CD1c-positive myeloid dendritic cell (primary cell): ENCODE results near the gene C16orf95.
A peak's percentile ranks its signal among the peaks of the same experiment; 100 is the strongest.

Source experiments
- DNase-seq: peaks from one replicate; pipeline ENCODE4 v3.0.0-alpha.2; 2016; ENCODE audit errors: extremely low spot score

The C16orf95 gene

DNA sequence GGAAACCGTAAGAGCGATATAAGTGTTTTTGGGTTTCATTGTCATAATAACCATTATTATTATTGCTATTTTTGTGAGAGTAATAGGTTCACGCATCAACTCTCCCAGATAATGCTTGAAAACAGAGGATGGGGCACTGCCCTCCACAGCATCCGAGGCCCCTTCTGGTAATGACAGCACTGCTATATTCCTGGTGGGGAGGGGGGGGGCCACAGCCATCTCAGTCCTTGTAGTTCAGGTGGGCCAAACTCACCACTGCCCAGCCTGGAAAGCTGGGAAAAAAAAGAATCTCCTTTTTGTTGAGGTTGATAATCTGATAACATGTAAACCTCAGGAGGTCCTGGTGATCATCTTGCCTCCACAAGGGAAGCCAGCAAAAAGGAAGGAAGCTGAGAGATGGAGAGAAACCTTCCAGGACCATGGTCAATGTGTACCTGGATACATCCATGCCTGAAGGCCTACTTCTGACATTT, 706 bp downstream of the C16orf95 start:
- no peak for DNase-seq

DNA sequence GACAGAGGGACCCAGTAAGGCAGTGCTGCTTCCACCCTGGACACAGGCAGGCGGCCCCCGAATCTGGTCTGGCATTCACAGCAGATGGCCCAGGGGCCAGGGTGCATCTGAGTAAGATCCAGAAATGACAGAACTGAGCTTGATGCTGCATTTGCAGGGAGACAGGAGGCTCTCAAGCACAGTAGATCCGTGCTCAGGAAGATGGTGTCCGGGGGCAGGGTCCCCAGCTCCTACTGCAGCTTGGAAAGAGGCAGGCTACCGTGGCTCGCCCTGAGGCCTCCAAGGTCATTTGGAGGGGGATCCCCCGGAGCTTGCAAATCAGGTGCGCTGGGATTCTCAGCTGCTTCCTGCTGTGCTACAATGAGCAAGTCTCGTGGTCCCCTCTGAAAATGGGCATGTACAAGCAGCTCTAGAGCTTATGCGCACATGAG, 2.2 kb downstream of the C16orf95 start:
- DNase-seq: no peak

DNA sequence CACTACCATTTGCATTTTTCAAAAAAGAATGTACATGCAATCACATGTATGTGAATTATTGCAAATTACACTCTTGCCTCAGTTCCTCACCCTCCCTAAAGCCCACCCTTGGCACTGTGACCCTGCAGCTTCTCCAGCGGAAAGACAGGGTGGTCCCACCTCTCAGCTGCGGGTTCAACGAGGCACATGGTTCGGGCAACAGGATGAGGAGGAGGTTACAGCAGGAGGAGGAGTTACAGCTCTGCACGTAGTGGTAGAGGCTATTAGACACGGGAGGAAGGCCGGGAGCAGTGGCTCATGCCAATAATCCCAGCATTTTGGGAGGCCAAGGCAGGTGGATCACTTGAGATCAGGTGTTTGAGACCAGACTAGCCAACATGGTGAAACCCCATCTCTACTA, 5.2 kb downstream of the C16orf95 start:
- DNase-seq: no peak

DNA sequence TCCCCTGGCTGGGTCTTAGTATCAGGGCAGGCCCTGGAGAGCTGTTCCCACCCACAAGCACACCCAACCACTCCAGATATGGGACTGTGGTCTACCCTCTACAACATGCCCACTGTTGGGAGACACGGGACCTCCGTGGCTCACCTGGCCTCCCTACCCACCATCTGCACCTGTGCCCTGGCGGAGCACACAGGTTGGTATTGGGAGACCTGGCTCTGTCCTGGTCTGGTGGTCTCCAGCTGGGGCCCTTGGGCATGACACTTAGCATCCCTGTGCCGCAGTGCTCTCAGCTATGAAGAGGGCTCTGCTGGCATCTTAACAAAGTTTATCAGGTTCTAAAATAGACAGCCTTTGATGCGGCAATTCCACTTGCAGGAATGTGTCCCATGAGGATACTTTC, 5.8 kb downstream of the C16orf95 start:
- no peak for DNase-seq

DNA sequence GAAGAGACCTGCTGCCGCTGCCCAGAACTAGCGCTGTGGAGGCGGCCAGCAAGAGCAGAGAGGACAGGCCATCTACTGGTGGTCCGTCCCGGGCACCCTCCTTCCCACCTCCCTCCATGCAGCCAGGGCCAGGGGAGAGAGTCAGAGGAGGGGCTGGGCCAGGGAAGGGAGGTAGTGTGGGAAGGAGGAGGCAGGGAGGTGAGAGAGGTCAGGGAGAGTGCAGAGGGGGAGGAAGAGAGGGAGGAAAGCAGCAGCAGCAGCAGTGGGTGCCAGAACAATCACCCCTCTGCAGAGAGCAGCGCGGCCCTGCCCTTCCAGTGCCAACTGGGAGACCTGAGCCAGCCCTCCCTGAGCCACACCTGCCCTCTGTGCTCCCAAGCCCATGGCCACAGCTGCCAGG, 6.6 kb downstream of the C16orf95 start:
- DNase-seq: no peak

DNA sequence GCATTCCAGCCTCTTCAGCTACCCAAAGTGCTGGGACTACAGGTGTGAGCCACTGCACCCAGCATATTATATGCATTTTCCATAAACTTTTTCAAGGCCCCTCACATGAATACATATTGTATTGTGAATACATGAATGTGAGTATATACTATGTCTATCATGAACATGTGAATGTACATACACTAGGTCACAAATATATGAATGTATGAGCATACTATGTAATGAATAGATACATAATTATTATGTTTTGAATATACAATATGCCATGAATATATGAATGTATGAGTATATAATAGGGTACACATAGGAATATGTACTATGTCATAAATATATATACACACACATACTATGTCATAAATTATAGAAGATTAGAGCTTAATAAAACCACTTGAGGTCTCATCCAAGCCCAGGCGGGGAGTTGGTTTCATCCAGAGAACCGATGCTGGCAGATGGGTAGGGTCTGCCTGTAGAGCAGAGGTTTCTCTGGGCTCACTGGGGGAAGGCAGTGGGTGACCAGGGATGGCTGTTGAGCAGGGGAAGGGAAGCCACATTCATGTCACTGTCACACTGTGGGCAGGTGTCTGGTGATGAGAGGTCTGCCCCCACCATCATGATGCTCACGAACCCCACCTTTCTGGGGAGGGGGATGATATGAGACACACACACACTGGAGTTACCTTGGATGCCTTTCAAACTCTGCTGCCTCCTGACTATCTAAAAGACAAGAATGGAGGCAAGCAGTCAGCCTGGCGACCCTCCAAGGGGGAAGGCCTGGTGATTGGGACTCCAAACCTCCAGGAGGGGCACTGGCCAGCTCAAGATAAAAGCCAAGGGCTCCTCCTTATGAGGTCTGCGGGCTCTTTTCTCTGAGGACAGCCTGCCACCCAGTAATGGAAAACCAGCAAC, 7.3 kb downstream of the C16orf95 start:
- DNase-seq: no peak

DNA sequence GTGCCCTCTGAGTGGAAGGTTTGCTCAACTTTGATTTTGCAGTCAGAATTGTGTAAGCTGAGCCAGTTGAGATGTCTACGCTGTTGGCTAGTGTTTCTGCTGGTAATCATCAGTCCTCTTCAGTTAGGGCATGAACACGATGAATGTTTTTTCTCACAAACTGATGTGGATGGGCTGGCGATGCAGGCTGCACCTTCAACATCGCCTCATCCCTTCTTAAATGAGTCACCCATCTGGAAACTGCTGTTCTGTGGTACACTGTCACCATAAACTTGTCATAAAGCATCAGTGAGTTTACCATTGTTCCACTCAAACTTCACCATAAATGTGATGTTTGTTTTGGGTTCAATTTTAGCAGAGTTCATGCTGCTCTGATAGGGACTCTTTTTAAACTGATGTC, 8.4 kb downstream of the C16orf95 start:
- DNase-seq: no peak

DNA sequence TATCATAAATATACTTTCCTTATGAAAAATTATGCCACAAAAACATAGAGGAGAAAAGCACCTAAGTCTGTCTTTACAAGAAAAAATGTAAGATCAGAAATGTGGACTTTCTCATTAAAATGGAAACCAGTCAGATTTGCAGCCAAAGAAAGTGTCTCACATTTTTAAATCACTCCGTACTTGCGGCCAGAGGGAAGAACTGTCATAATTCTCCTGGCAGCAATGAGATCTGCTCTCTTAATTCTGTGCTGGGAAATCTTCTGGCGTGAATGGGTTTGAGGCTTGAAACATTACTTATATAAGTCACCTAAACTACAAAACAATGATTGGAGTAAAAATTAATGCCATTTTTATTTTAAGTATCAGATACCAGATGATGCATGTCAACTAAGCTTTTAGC, 10.7 kb downstream of the C16orf95 start:
- DNase-seq: no peak

DNA sequence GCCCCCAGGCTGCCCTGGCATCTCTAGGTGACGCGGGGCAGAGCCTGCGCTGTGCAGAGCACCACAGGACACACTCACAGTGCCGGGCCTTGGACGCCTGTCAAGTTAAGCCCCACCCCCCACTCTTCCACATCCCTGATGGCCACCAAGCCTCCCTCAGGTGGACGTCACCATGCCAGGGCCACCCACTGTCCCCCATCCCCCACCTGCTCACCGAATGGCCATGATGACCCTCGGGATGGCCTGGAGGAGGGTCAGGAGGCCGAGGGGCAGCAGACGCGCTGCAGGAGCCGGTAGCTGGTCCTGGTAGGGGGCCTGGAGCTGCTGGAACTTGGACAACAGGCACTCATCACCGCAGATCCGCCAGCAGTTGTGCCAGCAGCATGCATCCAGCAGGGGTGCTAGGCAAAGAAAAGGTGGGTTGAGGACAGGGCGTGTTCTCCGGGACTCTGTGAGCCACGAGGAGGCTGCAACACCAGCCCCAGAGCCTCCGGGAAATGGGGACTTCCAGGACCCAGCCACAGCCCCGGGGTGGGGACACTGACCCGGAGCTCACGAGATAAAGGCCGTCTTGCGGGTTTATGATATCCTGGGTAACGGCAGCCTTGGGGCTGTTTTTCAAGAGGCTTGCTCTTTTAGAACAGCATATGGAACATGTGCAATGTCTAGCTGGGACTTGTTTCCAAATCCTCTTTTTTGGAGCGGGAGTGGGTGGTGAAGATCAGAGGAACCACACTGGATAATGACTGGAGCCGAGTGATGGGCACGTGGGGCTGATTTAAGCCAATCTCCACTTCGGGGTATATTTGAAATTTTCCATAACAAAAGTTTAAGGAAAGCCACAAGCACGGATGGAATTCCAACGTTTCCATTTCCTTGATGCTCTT, 11.4 kb downstream of the C16orf95 start:
- no peak for DNase-seq

DNA sequence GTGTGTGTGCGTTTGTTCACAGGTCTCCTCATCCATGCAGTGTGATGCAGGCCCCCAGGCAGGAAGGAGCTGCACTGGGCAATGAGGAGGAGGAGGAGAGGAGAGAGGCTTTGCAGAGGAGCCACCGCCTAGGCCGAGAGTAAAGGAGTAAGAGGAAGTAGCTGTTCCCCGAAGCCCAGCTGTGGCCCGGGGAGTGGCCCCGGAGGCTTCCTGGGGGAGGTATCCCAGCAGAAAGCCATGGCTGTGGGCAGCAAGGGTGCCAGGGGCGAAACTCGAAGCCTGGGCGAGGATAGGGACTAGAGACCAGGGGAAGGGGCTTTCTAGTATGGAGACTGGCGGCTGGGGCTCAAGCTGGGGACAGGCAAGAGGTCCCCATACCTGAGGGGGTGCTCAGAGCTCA, 12.2 kb downstream of the C16orf95 start:
- DNase-seq: no peak

DNA sequence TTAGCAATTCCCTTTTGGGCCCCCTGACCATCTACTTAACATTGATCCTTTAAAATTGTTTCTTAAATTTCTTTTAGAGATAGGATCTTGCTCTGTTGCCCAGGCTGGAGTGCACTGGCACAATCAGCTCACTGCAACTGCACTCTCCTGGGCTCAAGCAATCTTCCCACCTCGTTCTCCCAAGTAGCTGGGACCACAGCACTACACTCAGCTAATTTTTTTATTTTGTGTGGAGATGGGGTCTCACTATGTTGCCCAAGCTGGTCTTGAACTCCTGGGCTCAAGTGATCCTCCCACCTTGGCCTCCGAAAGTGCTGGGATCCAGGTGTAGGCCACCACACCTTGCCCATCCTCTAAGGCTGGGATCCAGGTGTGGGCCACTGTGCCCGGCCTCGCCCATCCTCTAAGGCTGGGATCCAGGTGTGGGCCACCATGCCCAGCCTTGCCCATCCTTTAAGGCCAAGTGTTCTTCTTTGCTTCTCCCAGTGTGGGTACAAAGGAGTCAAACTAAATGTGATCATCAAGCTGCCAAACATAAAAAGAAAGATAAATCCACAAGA, 13.2 kb downstream of the C16orf95 start:
- no peak for DNase-seq

DNA sequence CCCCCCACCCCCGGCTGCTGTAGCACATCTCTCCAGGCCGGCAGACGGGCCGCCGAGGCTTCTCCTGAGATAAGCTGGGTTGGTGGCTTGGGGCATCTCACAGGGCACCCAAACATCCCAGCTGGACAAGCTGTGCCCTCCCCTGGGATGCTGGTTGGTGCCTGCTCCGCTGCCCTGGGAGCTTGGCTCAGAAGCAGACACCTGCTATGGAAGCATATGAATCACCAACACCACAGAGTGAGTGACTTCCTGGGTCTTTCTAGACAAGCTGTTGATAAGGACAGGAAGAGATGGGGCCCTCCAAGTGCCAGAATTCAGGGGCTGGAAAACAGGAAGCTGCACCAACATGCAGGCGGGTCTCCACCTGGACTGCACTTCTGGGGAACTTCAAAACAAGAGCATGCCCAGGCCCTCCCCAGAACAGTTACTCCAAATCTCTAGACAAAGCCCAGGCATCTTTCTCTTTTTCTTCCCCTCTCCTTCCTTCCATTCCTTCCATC, 13.7 kb downstream of the C16orf95 start:
- no peak for DNase-seq

DNA sequence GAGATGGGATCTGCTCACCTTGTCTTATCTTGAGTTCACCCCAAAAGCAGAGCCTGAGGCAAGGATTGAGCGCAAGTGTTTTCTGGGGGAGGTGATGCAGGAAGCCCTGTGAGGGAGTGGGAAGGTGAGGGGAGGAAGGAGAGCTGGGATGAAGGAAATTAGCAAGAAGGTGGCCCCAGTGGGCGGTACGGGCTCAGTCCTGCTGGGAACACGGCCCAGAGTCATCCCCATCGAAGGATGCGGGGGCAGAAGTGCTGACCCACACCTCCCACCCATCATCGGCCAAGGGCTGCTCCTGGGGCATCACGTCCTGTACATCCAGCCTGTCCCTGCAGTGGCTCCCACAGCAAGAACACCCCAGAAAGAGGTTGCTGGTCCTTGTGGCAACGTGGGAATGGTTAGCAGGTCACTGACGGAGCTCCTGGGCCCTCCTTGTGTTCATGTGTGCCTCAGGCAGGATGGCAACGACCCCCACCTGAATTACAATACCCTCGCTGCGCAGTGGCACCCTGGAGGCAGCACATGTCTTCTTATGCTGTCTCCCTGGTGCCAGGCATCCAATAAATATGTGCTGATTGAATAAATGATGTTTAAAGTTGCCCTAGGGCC, 18.2 kb downstream of the C16orf95 start:
- no peak for DNase-seq

DNA sequence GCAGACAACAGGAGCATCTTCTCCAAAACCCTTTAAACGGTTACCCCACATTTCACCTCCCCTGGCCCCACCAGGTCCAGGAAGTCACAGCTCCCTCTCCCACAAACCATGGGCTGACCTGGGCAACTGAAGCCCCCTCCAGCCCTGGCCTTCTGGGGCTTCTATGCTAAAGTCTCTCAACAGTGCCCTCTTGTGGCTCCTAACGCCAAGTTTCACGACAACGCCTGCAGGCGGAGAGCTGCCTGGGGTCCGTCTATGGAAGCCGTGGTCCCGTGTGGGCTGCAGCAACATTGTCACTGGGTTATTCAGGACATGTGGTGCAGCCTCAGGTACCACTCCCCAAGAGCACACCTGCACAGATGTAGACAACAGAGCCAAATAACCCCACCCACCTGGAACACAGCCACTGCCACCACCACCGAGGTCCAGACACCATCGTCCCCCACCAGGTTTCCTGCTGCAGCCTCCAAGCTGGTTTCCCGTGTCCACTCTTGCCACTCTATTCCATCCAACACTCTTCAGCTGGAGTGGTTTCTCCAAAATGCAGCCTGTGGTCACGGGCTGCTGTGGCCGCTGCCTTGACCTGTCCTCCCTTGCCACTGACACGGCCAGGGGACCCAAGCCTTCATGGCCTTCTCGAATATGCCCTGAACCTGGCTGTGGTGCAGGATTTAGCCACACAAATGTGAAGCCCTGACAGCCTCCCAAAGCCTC, 19.1 kb downstream of the C16orf95 start:
- peak; percentile 27 for DNase-seq

DNA sequence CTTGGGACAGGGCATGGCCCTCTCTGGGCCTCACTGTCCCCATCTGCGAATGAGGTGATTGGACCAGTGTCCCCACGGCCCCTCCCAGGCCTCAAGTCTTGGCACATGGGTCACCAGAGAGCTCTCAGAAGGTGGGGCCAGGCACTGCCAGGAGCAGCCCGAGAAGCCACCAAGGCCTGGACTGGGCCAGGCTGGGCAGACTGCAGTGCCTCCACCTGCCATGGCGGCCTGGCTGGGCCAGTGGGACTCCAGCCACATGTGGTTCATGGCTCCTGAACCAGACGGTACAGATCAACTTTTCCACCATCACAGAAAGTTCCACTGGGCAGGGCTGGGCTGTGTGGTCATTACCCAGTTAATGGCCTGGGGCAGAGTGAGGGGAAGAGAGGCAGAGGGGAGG, 19.8 kb downstream of the C16orf95 start:
- DNase-seq: no peak

DNA sequence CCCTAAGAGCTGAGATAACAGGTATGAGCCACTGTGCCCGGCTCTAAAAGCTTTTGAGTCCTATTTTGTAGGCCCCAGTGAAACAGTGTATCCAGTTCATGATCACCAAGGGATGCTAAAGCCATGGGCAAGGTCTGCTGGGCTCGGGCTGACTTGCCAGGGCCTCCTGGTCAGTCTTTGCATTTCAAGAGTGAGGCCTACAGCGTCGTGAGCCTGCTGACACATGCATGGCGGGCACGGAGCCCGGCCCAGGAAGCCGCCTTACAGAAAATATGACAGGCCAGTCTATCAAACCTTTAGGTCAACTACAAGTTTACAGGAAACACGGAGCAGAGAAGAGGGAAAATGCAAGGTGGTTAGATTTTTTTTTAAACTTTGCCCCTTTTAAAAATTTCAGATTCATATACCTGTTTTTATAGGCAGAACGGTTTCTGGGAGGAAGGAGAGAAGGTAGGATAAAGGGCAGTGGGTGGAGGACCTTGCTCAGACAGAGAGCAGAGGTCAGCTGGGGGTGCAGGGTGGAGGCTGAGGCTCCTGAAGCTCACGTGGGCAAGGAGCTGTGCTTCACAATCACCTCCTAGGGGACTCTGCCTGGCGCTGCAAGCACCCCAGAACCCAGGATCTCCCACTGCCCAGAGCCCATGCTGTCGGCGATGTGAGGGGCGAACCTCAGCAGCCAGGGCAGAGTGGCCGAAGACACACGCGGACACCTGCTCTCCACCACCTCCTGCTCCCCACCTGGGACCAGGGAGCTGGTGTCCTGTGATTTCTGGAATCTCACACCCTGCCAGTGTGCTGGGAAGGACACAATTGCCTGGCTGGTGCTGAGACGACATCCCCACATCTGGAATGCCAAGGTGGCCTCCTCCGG, 21.3 kb downstream of the C16orf95 start:
- no peak for DNase-seq

DNA sequence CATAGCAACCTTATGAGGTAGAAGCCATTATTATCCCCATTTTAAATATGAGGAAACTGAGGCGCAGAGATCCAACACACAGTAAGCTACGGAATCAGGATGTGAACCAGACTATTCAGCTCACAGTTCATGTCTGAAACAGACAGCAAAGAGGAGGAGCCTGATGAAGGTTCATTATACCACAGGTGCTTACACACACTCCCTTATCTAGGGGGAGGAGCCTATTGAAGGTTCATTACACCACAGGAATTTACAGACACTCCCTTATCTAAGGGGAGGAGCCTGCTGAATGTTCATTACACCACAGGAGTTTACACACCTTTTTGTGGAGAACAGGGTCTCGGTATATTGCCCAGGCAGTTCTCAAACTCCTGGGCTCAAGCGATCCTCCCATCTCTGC, 21.9 kb downstream of the C16orf95 start:
- peak; percentile 5 for DNase-seq

DNA sequence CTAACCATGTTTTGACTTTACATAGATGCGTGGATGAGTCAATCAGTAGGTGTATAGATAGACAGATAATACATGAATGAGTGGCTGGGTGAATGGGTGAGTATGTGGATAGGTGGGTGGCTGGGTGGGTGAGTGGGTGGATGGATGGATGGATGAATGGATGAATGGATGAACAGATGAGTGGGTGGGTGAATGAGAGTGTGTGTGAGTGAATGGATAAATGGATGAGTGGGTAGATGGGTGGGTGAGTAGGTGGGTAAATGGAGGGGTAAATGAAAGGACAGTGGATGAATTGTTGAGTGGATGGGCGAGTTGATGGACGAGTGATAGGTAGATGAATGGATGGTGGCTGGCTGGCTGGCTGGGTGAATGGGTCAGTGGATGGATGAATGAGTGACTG, 23.2 kb downstream of the C16orf95 start:
- no peak for DNase-seq

DNA sequence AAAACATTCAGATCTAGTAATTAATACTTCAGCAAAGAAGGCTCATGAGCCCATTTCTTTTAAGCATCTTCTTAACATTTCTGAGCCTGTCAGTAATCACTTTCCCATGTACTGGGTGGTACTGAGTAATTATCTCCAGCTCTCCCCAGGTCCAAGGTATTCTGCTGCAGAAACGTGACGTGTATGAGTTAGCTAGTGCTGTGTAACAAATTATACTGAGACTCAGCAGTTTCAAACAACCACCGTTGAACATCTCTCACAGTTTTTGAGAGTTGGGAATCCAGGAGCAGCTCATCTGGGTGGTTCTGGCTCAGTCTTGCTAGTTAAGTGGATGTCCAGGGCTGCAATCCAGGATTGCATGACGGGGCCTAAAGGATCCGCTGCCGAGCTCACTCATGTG, 25.2 kb downstream of the C16orf95 start:
- no peak for DNase-seq

DNA sequence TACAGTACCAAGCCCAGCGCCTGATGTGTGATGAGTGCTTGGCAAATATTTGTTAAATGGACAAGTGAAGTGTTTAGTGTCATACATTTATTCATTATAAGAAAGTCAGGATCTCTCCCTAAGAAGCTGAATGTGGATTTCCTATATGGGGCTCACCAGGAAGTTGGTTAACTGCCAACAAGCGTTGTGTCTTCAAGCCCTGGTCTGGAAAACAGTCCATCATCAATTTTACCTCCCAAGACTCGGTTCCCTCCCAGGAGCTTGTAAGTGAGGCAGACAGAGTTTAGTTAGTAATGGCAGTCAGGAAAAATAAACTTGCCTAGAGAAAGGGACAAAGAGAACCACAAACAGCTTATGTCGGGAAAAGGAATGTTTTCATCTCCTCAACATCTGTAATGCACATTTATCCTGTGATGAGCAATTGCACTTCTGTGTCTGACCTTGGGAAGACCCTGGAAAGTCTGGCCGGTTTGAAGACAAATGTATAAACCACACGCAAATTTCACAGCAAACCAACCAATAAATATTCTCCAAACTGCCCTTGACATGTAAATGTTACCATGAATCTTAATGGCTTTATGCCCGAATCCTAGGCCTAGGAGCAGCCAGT, 28.3 kb downstream of the C16orf95 start:
- DNase-seq: no peak
